H9 (cell line): Measurements from ENCODE around the gene ANAPC2. TPM values are rescaled to one million over a fixed set of nuclear protein-coding genes. Genes with fewer than 3 reads are reported as not detected.
A peak's percentile ranks its signal among the peaks of the same experiment; 100 is the strongest.

Experiments
- DNase-seq: peaks from one replicate; pipeline ENCODE4 v3.0.0-alpha.2; 2017
- H2AFZ ChIP-seq: one replicate; pipeline ENCODE4 v1.6.1; 2013; ENCODE audit warnings: mild to moderate bottlenecking, low read length, control low read depth, moderate library complexity
- H2AK5ac ChIP-seq: 2 replicates; pipeline ENCODE4 v1.6.1; 2013; ENCODE audit warnings: low read length, control low read depth, mixed read lengths; ENCODE audit not compliant: insufficient read length
- H2BK120ac ChIP-seq: one replicate; pipeline ENCODE4 v1.6.1; 2013; ENCODE audit warnings: low read depth, mild to moderate bottlenecking, low read length, control low read depth, inconsistent platforms; ENCODE audit not compliant: poor library complexity, severe bottlenecking
- H2BK12ac ChIP-seq: 2 replicates; pipeline ENCODE4 v1.6.1; 2013; ENCODE audit warnings: low read length, control low read depth, mixed read lengths, low read depth; ENCODE audit not compliant: insufficient read length
- H2BK15ac ChIP-seq: 2 replicates; pipeline ENCODE4 v1.6.1; 2013; ENCODE audit warnings: low read depth, low read length, control low read depth
- H2BK20ac ChIP-seq: one replicate; pipeline ENCODE4 v1.6.1; 2013; ENCODE audit warnings: low read depth, mild to moderate bottlenecking, low read length, control low read depth, inconsistent platforms; ENCODE audit not compliant: poor library complexity, severe bottlenecking
- H2BK5ac ChIP-seq: 2 replicates; pipeline ENCODE4 v1.6.1; 2013; ENCODE audit warnings: low read length, control low read depth, mixed read lengths; ENCODE audit not compliant: insufficient read length
- H3K14ac ChIP-seq: 2 replicates; pipeline ENCODE4 v1.6.1; 2013; ENCODE audit warnings: low read length, control low read depth; ENCODE audit not compliant: insufficient read depth
- H3K18ac ChIP-seq: 2 replicates; pipeline ENCODE4 v1.6.1; 2013; ENCODE audit warnings: low read depth, mild to moderate bottlenecking, mixed read lengths, low read length, control low read depth; ENCODE audit not compliant: insufficient read length
- H3K23ac ChIP-seq: 2 replicates; pipeline ENCODE4 v1.6.1; 2013; ENCODE audit warnings: low read length, control low read depth, mixed read lengths, low read depth; ENCODE audit not compliant: insufficient read length
- H3K23me2 ChIP-seq: 2 replicates; pipeline ENCODE4 v1.6.1; 2013; ENCODE audit warnings: low read depth, mild to moderate bottlenecking, mixed read lengths, low read length, control low read depth; ENCODE audit not compliant: insufficient read length, poor library complexity, severe bottlenecking
- H3K27ac ChIP-seq: 2 replicates; pipeline ENCODE4 v1.5.1; 2013; ENCODE audit warnings: low read length, control low read depth, mixed read lengths, low read depth; ENCODE audit not compliant: insufficient read length
- H3K27me3 ChIP-seq: 2 replicates; pipeline ENCODE4 v1.6.1; 2013; ENCODE audit warnings: low read length, control low read depth, inconsistent platforms; ENCODE audit not compliant: insufficient read depth
- H3K4ac ChIP-seq: 2 replicates; pipeline ENCODE4 v1.6.1; 2013; ENCODE audit warnings: low read depth, mild to moderate bottlenecking, control low read depth, inconsistent platforms, low read length, moderate library complexity
- H3K4me1 ChIP-seq: 2 replicates; pipeline ENCODE4 v1.6.1; 2013; ENCODE audit warnings: low read length, control low read depth, inconsistent platforms; ENCODE audit not compliant: insufficient read depth
- H3K4me2 ChIP-seq: 2 replicates; pipeline ENCODE4 v1.6.1; 2013; ENCODE audit warnings: low read length, control low read depth, mixed read lengths; ENCODE audit not compliant: insufficient read length, insufficient read depth
- H3K56ac ChIP-seq: 2 replicates; pipeline ENCODE4 v1.6.1; 2013; ENCODE audit warnings: low read depth, mild to moderate bottlenecking, mixed read lengths, low read length, control low read depth; ENCODE audit not compliant: insufficient read length
- H3K79me1 ChIP-seq: 2 replicates; pipeline ENCODE4 v1.6.1; 2013; ENCODE audit warnings: low read depth, mild to moderate bottlenecking, moderate library complexity, low read length, control low read depth, inconsistent platforms; ENCODE audit not compliant: insufficient read depth, poor library complexity, severe bottlenecking
- H3K79me2 ChIP-seq: 2 replicates; pipeline ENCODE4 v1.6.1; 2013; ENCODE audit warnings: low read length, control low read depth, inconsistent platforms; ENCODE audit not compliant: insufficient read depth
- H3K9ac ChIP-seq: 2 replicates; pipeline ENCODE4 v1.6.1; 2013; ENCODE audit warnings: low read length, control low read depth, mixed read lengths; ENCODE audit not compliant: insufficient read length; ENCODE audit errors: extremely low read depth
- H3K9me3 ChIP-seq: one replicate; pipeline ENCODE4 v1.6.1; 2013; ENCODE audit warnings: low read depth, low read length, inconsistent platforms; ENCODE audit not compliant: control insufficient read depth
- H3T11ph ChIP-seq: one replicate; pipeline ENCODE4 v1.6.1; 2013; ENCODE audit warnings: mild to moderate bottlenecking, low read length, control low read depth, inconsistent platforms
- H4K20me1 ChIP-seq: one replicate; pipeline ENCODE4 v1.6.1; 2013; ENCODE audit not compliant: control insufficient read depth, insufficient read length, insufficient read depth
- H4K5ac ChIP-seq: 2 replicates; pipeline ENCODE4 v1.6.1; 2013; ENCODE audit warnings: low read depth, mild to moderate bottlenecking, mixed read lengths, low read length, control low read depth; ENCODE audit not compliant: insufficient read length
- H4K8ac ChIP-seq: replicated peaks from 2 replicates; pipeline ENCODE4 v1.6.1; 2013; ENCODE audit warnings: low read length, control low read depth, mixed read lengths, low read depth; ENCODE audit not compliant: insufficient read length
- H4K91ac ChIP-seq: 2 replicates; pipeline ENCODE4 v1.6.1; 2013; ENCODE audit warnings: low read depth, mild to moderate bottlenecking, moderate library complexity, mixed read lengths, low read length, control low read depth; ENCODE audit not compliant: insufficient read length
- H3K27ac Mint-ChIP-seq, 3 experiments: 2 replicates in 2 of 3; 3 replicates in 1 of 3; pipeline ENCODE4 v1.8.0; 2020 to 2021; ENCODE audit warnings: mixed read lengths in 3 of 3, mild to moderate bottlenecking in 1 of 3, moderate library complexity in 1 of 3
- H3K27me3 Mint-ChIP-seq: 2 replicates; pipeline ENCODE4 v1.8.0; 2021; ENCODE audit warnings: low read depth, mild to moderate bottlenecking, moderate library complexity, mixed read lengths
- H3K36me3 Mint-ChIP-seq, 3 experiments: 2 replicates in 2 of 3; 3 replicates in 1 of 3; pipeline ENCODE4 v1.8.0; 2020 to 2021; ENCODE audit warnings: low read depth in 3 of 3, mixed read lengths in 3 of 3; ENCODE audit not compliant: insufficient read depth in 1 of 3
- H3K4me1 Mint-ChIP-seq, 2 experiments: 2 replicates each; pipeline ENCODE4 v1.8.0; 2020; ENCODE audit warnings: mixed read lengths in 2 of 2
- H3K4me3 Mint-ChIP-seq, 2 experiments: 2 replicates in 1 of 2; 3 replicates in 1 of 2; pipeline ENCODE4 v1.8.0; 2020 to 2021; ENCODE audit warnings: mild to moderate bottlenecking in 2 of 2, mixed read lengths in 2 of 2, moderate library complexity in 1 of 2
- H3K9me3 Mint-ChIP-seq, 2 experiments: 2 replicates in 1 of 2; 3 replicates in 1 of 2; pipeline ENCODE4 v1.8.0; 2020; ENCODE audit warnings: mild to moderate bottlenecking in 2 of 2, mixed read lengths in 2 of 2, moderate library complexity in 1 of 2
- CTCF ChIP-seq: fragments of 200-600 bp; sonication (generic); conservative IDR thresholded peaks from 3 replicates; pipeline ENCODE4 v1.8.0; 2021; ENCODE audit warnings: antibody characterized with exemption, mild to moderate bottlenecking
- WGBS: extraction: QIAGEN DNeasy Blood & Tissue Kit; methylation state at CpG from one replicate; pipeline ENCODE4 v1.1.7; 2013; ENCODE audit warnings: missing lambda C conversion rate, low lambda C conversion rate, mixed read lengths; ENCODE audit not compliant: insufficient read length; ENCODE audit errors: extremely low coverage; 5-methylcytosine and 5-hydroxymethylcytosine counted together
- total RNA-seq: library from RNA; stranded (reverse); gene quantifications from 2 replicates; pipeline ENCODE4 v1.2.1, GENCODE V29; 2021

ANAPC2 gene
- total RNA-seq, 1 experiment from 2014 or later, result 54.8 TPM

GRCh38 chr9:137219757-137220316, 31.5 kb upstream of the ANAPC2 start:
- Histone ChIP-seq H3K14ac (no peak overlapping the region), H3K23me2 (peaks cover 14% of the 10 kb centered on the region), H4K20me1 (no peaks in the 10 kb centered on the region), H2AFZ (no peak overlapping the region), H3T11ph (no peak overlapping the region), H2BK5ac (no peak overlapping the region), H3K9ac (no peak overlapping the region), H4K8ac (no peak overlapping the region), H4K5ac (no peak overlapping the region), H3K23ac (no peak overlapping the region), H2BK12ac (no peak overlapping the region), H3K9me3 (no peaks in the 10 kb centered on the region), H3K56ac (no peak overlapping the region), H4K91ac (no peak overlapping the region), H3K18ac (no peak overlapping the region), H3K79me1 (no peaks in the 10 kb centered on the region), H3K27ac (no peak overlapping the region), H3K27me3 (no peaks in the 10 kb centered on the region), H3K4me1 (no peaks in the 10 kb centered on the region; the same call in 1 of the 2 replicates), H2BK120ac (no peak overlapping the region), H2BK15ac (no peak overlapping the region), H3K4me2 (no peak overlapping the region), H3K4ac (no peak overlapping the region), H2AK5ac (no peak overlapping the region), H2BK20ac (no peak overlapping the region), H3K79me2 (no peaks in the 10 kb centered on the region)
- Mint-ChIP-seq H3K36me3 (peaks cover 1 to 17% (median 2%) of the 10 kb centered on the region in 3 experiments; a peak in 3 of 7 replicates), H3K4me1 (peaks cover 4 to 8% of the 10 kb centered on the region in 2 experiments), H3K27ac (no peak overlapping the region; a peak in 1 of 7 replicates), H3K4me3 (0 out of 5 replicates have a peak overlapping the region, but pooled peaks of 1 of the 2 experiments have one; percentile 44), H3K9me3 (no peaks in the 10 kb centered on the region), H3K27me3 (no peaks in the 10 kb centered on the region)
- WGBS, result no CpG with 5 or more reads among the region's 10 CpGs
- no peak for TF ChIP-seq CTCF
- no peak for DNase-seq
